GM12875 (cell line): ENCODE data around the gene CHMP2A.

ENCODE experiments used
- H3K4me3 ChIP-seq: one replicate; pipeline ENCODE4 v1.5.1; 2011; ENCODE audit warnings: low read depth, low read length, control low read depth
- CTCF ChIP-seq: IDR thresholded peaks from 2 replicates; pipeline ENCODE4 v1.5.1; 2011; ENCODE audit warnings: low read depth, mild to moderate bottlenecking, control low read depth, inconsistent platforms, low read length, moderate library complexity, borderline replicate concordance; ENCODE audit not compliant: insufficient read depth

The CHMP2A gene

GRCh38 chr19:58560007-58560887 is 5.3 kb upstream of the CHMP2A start:
- no peak for TF ChIP-seq CTCF
- H3K4me3 ChIP-seq = peak overlapping the region; percentile 96

GRCh38 chr19:58559275-58560006 is 4.5 kb upstream of the CHMP2A start:
- peak overlapping the region; percentile 96 for H3K4me3 ChIP-seq
- TF ChIP-seq CTCF = no peak

- no peak for TF ChIP-seq CTCF
- peak overlapping the region; percentile 96 for H3K4me3 ChIP-seq
Measured at GRCh38 chr19:58558623-58559274, 3.8 kb upstream of the CHMP2A start.

- TF ChIP-seq CTCF = no peak
Measured at GRCh38 chr19:58558066-58558622, 3.2 kb upstream of the CHMP2A start, which contains the start of gene UBE2M. Gene UBE2M, minus strand, starts transcription at chr19:58558611. Its CDS starts 230 bp downstream, at chr19:58558381.

GRCh38 chr19:58557221-58558065 is 2.5 kb upstream of the CHMP2A start:
- peak overlapping the region; percentile 96 for H3K4me3 ChIP-seq

More at GRCh38 chr19:58558066-58558622, 3.2 kb upstream of the CHMP2A start, which contains the start of gene UBE2M:
- H3K4me3 ChIP-seq = peak within 1 kb of the TSS; percentile 96

More at GRCh38 chr19:58557221-58558065, 2.5 kb upstream of the CHMP2A start:
- TF ChIP-seq CTCF = no peak
